Calu3 (cell line): ENCODE data around the gene TBC1D32. TPM values are rescaled to one million over a fixed set of nuclear protein-coding genes. Genes with fewer than 3 reads are reported as not detected.
"Not testable (repeated sequence)": the region's sequence is repeated elsewhere in the genome, so short reads cannot be mapped to it uniquely, and the experiment has no call there.

Experiments
- BruUV-seq: library from RNA; stranded (reverse); fragments of 400-500 nt; replicated peaks from 2 replicates; lab custom pipeline; 2021; lab: Mats Ljungman, UMichigan
- CTCF ChIA-PET: fragments of 300-600 bp; sonication (Branson Sonifier 250); formaldehyde crosslinking; loops from one replicate; lab custom pipeline; 2022; ENCODE audit warnings: antibody characterized with exemption; lab: Charles Lee
- DNase-seq: peaks from one replicate; pipeline ENCODE4 v3.0.0; 2022
- H3K27ac Mint-ChIP-seq: one replicate; pipeline ENCODE4 v1.8.0; 2022; ENCODE audit warnings: mixed read lengths; ENCODE audit not compliant: unreplicated experiment
- H3K27me3 Mint-ChIP-seq: one replicate; pipeline ENCODE4 v1.8.0; 2022; ENCODE audit warnings: mixed read lengths; ENCODE audit not compliant: unreplicated experiment
- H3K36me3 Mint-ChIP-seq: one replicate; pipeline ENCODE4 v1.8.0; 2022; ENCODE audit warnings: mild to moderate bottlenecking, moderate library complexity, mixed read lengths; ENCODE audit not compliant: insufficient read depth, unreplicated experiment
- H3K4me1 Mint-ChIP-seq: one replicate; pipeline ENCODE4 v1.8.0; 2022; ENCODE audit warnings: mild to moderate bottlenecking, low read depth, mixed read lengths; ENCODE audit not compliant: unreplicated experiment
- H3K4me3 Mint-ChIP-seq: one replicate; pipeline ENCODE4 v1.8.0; 2022; ENCODE audit warnings: mild to moderate bottlenecking, low read depth, moderate library complexity, mixed read lengths; ENCODE audit not compliant: unreplicated experiment
- H3K9me3 Mint-ChIP-seq: one replicate; pipeline ENCODE4 v1.8.0; 2022; ENCODE audit warnings: low read depth, mixed read lengths; ENCODE audit not compliant: unreplicated experiment
- intact Hi-C: fragments of 100-400 bp; cut with micrococcal nuclease; formaldehyde crosslinking; loops from one replicate; pipeline ENCODE4 v1.10.0; 2022; ENCODE audit not compliant: unreplicated experiment
- total RNA-seq: library from RNA; stranded (reverse); gene quantifications from 2 replicates; pipeline ENCODE4 v1.2.3, GENCODE V29; 2022
- TF ChIP-seq, protein P1 (sequence below): fragments of 200-600 bp; IDR thresholded peaks from one replicate; pipeline ENCODE4 v1.8.0; 2022; ENCODE audit warnings: antibody characterized with exemption; ENCODE audit not compliant: unreplicated experiment

TBC1D32 gene
- total RNA-seq, 1 experiment from 2014 or later: 8.9 TPM

DNA sequence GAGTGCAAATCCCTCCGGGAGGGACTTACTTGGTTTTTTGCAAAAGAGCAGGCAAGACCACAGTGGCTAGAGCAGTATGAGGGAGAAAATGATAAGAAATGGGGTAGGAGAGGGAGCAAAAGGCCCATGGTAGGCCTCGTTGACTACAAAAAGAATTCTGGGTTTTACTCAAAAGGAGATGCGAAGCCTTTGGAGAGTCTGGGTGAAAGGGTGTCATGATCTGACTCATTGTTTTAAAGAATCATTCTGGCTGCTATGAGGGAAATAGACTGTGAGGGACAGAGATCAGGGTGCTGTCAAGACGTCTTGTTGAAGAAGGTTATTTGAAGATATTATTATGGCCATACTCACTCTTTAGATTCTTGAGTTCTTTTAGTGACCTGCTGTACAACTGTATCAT is 13.0 kb downstream of the TBC1D32 start:
- CTCF ChIA-PET: no interaction called here
- no peak overlapping the region for H3K27ac Mint-ChIP-seq
- DNase-seq: no peak
- no peaks in the 10 kb centered on the region for H3K9me3 Mint-ChIP-seq
- H3K4me1 Mint-ChIP-seq: no peaks in the 10 kb centered on the region
- H3K27me3 Mint-ChIP-seq: no peaks in the 10 kb centered on the region
- no peak overlapping the region for H3K4me3 Mint-ChIP-seq
- H3K36me3 Mint-ChIP-seq: no peaks in the 10 kb centered on the region
- TF ChIP-seq, protein P1, sequence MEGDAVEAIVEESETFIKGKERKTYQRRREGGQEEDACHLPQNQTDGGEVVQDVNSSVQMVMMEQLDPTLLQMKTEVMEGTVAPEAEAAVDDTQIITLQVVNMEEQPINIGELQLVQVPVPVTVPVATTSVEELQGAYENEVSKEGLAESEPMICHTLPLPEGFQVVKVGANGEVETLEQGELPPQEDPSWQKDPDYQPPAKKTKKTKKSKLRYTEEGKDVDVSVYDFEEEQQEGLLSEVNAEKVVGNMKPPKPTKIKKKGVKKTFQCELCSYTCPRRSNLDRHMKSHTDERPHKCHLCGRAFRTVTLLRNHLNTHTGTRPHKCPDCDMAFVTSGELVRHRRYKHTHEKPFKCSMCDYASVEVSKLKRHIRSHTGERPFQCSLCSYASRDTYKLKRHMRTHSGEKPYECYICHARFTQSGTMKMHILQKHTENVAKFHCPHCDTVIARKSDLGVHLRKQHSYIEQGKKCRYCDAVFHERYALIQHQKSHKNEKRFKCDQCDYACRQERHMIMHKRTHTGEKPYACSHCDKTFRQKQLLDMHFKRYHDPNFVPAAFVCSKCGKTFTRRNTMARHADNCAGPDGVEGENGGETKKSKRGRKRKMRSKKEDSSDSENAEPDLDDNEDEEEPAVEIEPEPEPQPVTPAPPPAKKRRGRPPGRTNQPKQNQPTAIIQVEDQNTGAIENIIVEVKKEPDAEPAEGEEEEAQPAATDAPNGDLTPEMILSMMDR: no peak
- intact Hi-C loops: no loop called here
- BruUV-seq: no TSS peak

DNA sequence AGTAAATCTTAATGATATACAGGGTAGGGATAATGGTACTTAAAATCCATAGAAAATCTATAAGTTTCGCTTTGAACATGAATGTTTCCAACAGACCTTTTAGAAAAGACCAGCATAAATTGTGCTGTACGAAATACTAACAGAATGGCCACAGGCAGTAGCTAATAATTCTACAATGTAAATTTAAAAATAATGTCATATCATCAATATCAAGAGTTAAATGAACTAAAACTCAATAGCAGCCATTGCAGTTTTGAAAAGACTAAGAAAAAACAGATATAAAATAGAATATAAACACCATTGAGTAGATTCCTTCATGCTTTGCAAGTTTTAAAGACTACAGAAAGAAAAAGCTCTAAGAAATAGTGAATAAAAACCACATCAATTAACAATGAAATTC is 14.7 kb downstream of the TBC1D32 start:
- Mint-ChIP-seq H3K27me3 (no peaks in the 10 kb centered on the region), H3K4me1 (no peaks in the 10 kb centered on the region), H3K36me3 (no peaks in the 10 kb centered on the region), H3K4me3 (no peak overlapping the region), H3K9me3 (no peaks in the 10 kb centered on the region), H3K27ac (no peak overlapping the region)
- DNase-seq: no peak
- no TSS peak for BruUV-seq
- intact Hi-C loops: no loop called here
- TF ChIP-seq, protein P1: no peak
- CTCF ChIA-PET: no interaction called here

DNA sequence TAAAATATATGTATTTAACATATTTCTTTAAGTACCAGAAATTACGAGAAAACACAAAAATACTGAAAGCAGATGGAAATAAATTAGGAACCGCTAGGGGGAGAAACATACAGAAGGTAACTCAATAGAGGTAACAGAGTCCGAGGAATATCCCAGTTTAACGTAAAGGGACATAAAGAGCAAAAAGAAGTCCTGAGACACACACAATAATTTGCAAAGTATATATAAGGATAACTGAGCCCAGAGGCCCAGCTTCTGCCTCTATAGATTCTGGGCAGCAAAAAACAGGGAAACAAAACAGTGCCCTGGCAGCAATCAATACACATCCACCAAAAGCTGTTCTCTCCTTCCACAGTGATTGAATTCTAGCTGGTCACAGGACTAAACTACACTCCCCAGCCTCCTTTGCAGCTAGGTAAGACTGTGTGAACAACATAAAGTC is 15.1 kb downstream of the TBC1D32 start:
- CTCF ChIA-PET: no interaction called here
- H3K4me1 Mint-ChIP-seq: no peaks in the 10 kb centered on the region
- H3K27ac Mint-ChIP-seq: no peak overlapping the region
- intact Hi-C loops: no loop called here
- no peaks in the 10 kb centered on the region for H3K36me3 Mint-ChIP-seq
- BruUV-seq: no TSS peak
- H3K27me3 Mint-ChIP-seq: no peaks in the 10 kb centered on the region
- DNase-seq: no peak
- no peak overlapping the region for H3K4me3 Mint-ChIP-seq
- TF ChIP-seq, protein P1: no peak
- H3K9me3 Mint-ChIP-seq: no peaks in the 10 kb centered on the region

DNA sequence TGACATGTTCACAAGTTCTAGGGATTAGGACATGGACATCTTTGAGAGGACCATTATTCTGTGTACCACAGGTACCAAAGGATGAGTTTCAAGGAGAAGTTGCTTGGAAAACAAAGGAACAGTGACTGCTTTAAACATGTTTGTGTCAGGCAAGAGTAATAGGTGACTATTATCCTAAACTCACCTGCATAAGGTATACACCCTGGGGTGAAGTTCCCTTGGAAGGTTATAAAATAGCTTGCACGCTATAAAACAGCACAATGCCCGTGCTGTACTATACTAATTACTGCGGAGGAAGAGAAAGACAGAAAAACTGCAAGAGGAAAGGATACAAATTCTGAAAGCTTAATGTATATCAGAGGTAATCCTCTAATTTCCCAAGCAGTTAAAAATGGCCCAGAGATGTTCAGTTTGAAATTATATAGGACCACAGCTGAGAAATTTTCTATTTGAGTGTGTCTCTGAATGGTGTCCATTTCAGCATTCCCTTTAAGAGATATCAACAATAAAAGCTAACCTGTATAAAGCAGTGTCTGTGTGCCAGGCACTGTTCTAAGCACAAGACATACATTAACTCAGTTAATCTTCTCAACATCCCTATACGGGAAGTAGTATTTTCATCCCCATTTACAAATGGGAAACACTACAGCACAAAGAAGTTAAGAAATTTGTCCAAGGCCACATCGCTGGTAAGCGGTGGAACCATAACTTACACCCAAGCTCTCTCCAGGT is 19.7 kb downstream of the TBC1D32 start:
- BruUV-seq: no TSS peak
- Mint-ChIP-seq H3K9me3 (no peaks in the 10 kb centered on the region), H3K4me3 (no peak overlapping the region), H3K27ac (no peak overlapping the region), H3K36me3 (no peaks in the 10 kb centered on the region), H3K27me3 (no peaks in the 10 kb centered on the region), H3K4me1 (no peaks in the 10 kb centered on the region)
- TF ChIP-seq, protein P1: no peak
- CTCF ChIA-PET: no interaction called here
- DNase-seq: no peak
- intact Hi-C loops: no loop called here

DNA sequence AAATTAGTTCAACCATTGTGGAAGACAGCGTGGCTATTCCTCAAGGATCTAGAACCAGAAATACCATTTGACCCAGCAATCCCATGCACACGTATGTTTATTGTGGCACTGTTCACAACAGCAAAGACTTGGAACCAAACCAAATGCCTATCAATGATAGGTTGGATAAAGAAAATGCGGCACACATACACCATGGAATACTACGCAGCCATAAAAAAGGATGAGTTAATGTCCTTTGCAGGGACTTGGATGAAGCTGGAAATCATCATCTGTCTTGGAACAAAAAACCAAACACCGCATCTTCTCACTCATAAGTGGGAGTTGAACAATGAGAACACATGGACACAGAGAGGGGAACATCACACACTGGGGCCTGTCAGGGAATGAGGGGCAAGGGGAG is 22.5 kb downstream of the TBC1D32 start:
- intact Hi-C loops, CTCF ChIA-PET, H3K9me3 Mint-ChIP-seq, H3K4me1 Mint-ChIP-seq, BruUV-seq, DNase-seq, H3K4me3 Mint-ChIP-seq, H3K36me3 Mint-ChIP-seq, H3K27me3 Mint-ChIP-seq, H3K27ac Mint-ChIP-seq: not testable (repeated sequence)
